GM12874 (cell line): Measurements from ENCODE around the gene CACNB1.

Experiments
- TF ChIP-seq, protein P1 (sequence below): IDR thresholded peaks from 2 replicates; pipeline ENCODE4 v1.5.1; 2011; ENCODE audit warnings: low read depth, mild to moderate bottlenecking, control low read depth, low read length, moderate library complexity; ENCODE audit not compliant: insufficient read depth

The CACNB1 gene

DNA sequence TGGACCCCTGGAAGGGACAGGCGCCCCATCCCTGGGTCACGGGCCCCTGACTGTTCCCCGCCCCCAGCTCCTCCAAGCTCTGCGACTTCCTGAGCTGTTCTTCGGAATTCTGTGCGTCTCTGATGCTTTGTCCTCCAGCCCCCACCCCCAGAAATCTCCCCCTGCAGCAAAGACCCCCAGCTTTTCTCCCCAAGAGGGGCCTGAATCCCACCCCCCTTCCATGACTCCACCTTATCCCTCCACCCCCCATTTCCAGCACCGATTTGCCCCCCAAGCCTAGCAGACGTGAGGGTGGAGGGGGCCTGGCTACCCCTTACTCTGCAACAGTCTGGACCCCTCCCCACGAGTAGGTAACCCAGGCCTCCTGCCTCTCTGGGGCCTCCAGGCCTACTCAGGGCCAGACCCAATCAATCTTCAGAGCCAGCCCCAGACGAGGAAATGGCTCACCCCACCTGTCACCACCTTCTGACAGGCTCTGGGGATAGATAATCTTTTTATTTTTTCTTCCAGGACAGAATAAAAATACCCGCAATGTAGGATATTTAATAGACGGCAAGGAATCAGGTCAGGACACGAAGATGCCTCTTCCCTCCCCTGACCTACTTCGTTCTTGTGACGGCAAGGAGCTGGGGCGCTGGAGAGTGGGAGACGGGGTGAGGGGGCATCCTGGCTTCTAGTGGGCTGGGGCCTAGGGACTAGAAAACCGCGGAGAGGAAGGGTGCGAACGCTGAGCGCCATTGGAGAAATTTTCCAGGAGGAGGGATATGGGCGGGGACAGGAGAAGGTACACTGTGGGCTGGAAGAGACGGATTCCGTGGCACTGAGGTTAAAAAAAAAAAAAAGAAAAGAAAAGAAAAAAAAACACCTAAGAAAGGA is 45.3 kb downstream of the CACNB1 start:
- TF ChIP-seq, protein P1, sequence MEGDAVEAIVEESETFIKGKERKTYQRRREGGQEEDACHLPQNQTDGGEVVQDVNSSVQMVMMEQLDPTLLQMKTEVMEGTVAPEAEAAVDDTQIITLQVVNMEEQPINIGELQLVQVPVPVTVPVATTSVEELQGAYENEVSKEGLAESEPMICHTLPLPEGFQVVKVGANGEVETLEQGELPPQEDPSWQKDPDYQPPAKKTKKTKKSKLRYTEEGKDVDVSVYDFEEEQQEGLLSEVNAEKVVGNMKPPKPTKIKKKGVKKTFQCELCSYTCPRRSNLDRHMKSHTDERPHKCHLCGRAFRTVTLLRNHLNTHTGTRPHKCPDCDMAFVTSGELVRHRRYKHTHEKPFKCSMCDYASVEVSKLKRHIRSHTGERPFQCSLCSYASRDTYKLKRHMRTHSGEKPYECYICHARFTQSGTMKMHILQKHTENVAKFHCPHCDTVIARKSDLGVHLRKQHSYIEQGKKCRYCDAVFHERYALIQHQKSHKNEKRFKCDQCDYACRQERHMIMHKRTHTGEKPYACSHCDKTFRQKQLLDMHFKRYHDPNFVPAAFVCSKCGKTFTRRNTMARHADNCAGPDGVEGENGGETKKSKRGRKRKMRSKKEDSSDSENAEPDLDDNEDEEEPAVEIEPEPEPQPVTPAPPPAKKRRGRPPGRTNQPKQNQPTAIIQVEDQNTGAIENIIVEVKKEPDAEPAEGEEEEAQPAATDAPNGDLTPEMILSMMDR, result no peak

DNA sequence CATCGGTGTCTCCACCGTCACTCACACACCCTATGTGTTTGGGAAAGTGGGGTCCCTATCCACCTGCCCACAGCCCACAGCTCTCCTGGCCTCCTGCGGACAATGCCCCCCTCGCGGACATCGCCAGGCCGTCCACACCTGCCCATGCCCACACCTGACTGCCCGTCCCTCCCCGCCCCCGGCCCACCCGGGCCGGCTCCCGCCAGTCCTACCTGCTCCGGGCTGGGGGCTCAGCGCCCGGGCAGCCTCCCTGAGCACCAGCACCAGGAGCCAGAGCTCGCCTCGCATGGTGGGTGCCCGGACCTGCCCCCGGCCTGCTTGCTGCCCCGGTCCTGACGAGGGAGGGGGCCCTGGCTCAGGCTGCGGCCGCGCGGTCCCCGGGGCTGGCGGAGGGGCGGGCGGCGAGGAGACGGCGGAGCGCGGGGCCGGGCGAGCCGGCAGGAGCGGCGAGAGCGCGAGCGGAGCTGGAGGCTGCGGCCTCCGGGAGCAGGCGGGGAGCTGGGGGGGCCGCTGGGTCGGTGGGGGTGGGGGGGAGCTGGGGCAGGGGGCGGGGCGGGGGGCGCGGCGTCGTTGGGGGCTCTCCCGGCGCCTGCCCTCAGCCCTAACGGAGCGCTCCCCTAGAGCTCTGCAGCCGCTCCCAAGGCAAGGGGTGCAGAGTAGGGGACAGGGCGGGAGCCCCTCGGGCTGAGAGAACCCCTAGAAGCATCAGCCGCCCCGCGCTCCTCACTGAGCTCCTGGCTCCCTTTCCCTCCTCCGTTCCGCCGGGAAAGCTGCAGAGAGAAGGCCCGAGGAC is 46.1 kb downstream of the CACNB1 start, which contains the start of gene PLXDC1:
PLXDC1 (minus strand) TSS at position 488 of the 793 bp plus-strand sequence; CDS start at position 288, 200 bp downstream.
- TF ChIP-seq, protein P1, result no peak

DNA sequence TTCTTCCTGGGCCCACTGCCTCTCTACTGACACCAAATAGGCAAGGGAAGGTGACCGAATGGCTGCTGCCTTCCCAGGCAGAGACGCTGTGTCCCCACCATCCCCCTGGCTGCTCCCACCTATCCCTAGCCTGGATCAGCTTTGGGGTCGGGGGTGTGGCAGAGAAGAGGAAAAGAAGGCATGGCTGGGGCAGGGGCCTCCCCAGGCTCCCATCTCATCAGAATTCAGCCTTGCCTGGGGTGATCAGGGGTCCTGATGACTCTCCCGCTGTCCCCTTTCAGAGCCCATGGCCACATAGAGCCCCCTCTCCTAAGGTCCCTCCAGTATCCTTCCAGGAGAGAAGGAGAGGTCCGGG is 46.7 kb downstream of the CACNB1 start:
- TF ChIP-seq, protein P1, result no peak

DNA sequence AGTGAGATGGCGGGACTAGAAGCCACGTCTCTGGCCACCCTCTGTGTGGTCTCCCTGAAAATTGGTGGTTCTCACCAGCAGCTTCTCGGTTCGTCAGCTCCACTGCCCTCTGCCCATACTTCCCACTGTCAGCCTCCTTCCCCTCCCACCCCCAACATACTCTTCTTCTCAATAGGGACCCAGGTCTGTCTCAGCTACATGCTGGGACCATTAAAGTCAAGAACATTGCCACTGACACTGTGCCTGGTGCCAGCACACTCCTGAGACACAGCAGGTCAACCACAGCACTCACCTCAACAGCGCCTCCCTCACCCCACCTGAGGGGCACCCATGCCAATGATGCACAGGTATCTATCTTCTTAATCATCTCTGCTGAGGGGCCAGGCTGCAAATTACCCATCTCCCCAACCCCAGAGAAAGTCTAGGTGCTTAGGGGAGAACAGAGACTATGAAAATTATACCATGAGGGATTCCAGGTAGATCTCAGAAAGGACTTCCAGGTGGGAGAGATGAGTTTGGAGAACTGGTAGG is 47.3 kb downstream of the CACNB1 start:
- TF ChIP-seq, protein P1, result no peak

DNA sequence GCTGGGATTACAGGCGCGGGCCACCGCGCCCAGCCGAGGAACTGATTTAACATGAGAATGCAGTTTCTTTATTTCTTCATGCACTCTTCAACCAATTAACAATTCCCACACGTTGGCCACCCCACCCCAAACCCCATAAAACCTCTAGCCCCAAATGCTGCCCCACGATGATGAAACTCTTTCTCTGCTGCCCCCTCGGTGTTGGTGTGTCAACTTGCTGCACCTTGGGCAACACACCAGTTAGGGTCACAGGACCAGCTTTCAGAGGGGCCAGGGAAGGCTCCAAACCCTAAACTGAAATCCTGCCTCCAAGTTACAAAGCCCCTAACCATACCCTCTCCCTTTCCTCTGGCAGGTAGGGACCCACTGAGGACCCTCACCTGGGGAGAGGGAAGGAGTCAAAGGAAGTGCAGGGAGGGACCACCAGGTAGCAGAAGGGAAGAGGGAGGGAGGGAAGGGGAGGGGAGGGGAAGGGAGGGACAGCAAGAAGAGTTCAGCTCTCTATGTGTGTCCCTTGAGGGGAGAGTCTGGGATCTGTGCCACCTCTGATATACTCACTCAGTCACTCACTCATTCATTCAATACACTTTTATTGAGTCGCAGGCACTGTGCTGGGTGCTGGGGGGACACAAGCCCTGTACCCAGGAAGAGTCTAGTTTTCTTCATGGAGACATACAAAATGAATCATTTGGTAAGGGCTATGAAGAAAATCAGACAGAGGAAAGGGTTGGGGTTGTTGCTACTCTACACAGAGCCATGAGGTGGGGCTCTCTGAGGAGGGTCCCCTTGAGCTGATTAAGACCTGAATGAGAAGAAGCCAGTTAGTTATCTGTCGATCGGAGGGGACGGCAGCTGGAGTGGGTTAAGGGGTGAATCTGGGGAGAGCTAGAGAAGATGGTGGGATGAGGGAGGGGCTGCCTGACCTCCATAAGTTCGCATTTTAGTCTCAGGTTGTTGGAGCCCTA is 50.0 kb downstream of the CACNB1 start:
- TF ChIP-seq, protein P1, result no peak

DNA sequence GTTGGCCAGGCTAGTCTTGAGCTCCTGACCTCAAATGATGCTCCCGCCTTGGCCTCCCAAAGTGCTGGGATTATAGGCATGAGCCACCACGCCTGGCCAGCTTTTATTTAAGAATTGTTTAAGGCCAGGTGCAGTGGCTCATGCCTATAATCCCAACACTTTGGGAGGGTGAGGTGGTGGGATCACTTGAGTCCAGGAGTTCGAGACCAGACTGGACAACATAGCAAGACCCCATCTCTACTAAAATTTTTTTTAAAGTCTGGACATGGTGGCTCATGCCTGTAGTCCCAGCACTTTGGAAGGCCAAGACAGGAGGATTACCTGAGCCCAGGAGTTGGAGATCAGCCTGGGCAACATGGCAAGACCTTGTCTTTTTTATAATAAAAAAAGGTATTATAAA is 51.2 kb downstream of the CACNB1 start:
- TF ChIP-seq, protein P1, result no peak

DNA sequence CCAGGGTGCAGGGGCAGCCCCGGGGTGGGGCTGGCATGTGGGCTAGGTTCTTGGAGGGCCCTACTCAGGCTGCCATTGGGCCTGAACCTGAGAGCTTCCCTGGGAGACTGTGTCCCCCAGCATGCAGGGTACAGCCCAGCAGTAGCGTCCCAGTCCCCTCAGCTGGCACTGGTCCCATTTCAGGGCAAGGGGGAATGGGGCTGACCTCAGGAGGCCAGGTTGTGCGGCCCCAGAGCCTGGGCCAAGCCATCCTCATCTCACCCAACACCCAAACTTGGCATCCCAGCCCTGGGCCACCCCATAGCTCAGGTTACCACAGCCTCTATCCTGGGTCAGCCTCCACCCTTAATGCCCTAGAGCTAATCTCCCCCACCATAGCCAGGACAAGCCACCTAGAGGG is 52.3 kb downstream of the CACNB1 start:
- TF ChIP-seq, protein P1, result no peak
